Fibroblast of lung (primary cell): Measurements from ENCODE around the gene YIPF5. TPM values are rescaled to one million over a fixed set of nuclear protein-coding genes. Genes with fewer than 3 reads are reported as not detected.
A peak's percentile ranks its signal among the peaks of the same experiment; 100 is the strongest.

Experiments used
- DNase-seq, 2 donors: peaks; one replicate each; pipeline versions ENCODE4 v3.0.0 to v3.0.0-alpha.2; 2010; ENCODE audit warnings: low read depth in 2 of 2
- H2AFZ ChIP-seq: 2 replicates; pipeline ENCODE4 v1.5.1; 2012; ENCODE audit warnings: low read length, control low read depth, inconsistent platforms
- H3K27ac ChIP-seq: 2 replicates; pipeline ENCODE4 v1.5.1; 2011; ENCODE audit warnings: low read length, control low read depth; ENCODE audit not compliant: insufficient read depth
- H3K27me3 ChIP-seq: 2 replicates; pipeline ENCODE4 v1.5.1; 2011; ENCODE audit warnings: mild to moderate bottlenecking, low read length; ENCODE audit not compliant: control insufficient read depth, insufficient read depth
- H3K36me3 ChIP-seq: 2 replicates; pipeline ENCODE4 v1.5.1; 2011; ENCODE audit warnings: low read length; ENCODE audit not compliant: control insufficient read depth, insufficient read depth
- H3K4me1 ChIP-seq: 2 replicates; pipeline ENCODE4 v1.5.1; 2011; ENCODE audit warnings: low read length; ENCODE audit not compliant: control insufficient read depth, insufficient read depth; ENCODE audit errors: extremely low read depth
- H3K4me2 ChIP-seq: 2 replicates; pipeline ENCODE4 v1.5.1; 2011; ENCODE audit warnings: low read length, control low read depth; ENCODE audit not compliant: insufficient read depth; ENCODE audit errors: extremely low read depth
- H3K4me3 ChIP-seq, 4 experiments: fragments of 200-600 bp in 1 of 4; sonication (generic) in 1 of 4; replicated peaks in 1 of 4; 2 replicates each; pipeline ENCODE4 v1.5.1; 2011 to 2016; ENCODE audit warnings: low read length in 4 of 4, low read depth in 3 of 4, mild to moderate bottlenecking in 3 of 4, control low read depth in 2 of 4, inconsistent platforms in 1 of 4, mixed read lengths in 1 of 4; ENCODE audit not compliant: insufficient read depth in 1 of 4; ENCODE audit errors: control extremely low read depth in 1 of 4
- H3K79me2 ChIP-seq: 2 replicates; pipeline ENCODE4 v1.5.1; 2012; ENCODE audit warnings: mild to moderate bottlenecking, low read length, inconsistent platforms; ENCODE audit not compliant: control insufficient read depth, insufficient read depth
- H3K9ac ChIP-seq: 2 replicates; pipeline ENCODE4 v1.5.1; 2011; ENCODE audit warnings: mild to moderate bottlenecking, low read length, control low read depth; ENCODE audit not compliant: insufficient read depth
- H3K9me3 ChIP-seq: 2 replicates; pipeline ENCODE4 v1.5.1; 2012; ENCODE audit warnings: low read depth, low read length; ENCODE audit not compliant: control insufficient read depth, insufficient read depth
- H4K20me1 ChIP-seq: 2 replicates; pipeline ENCODE4 v1.5.1; 2011; ENCODE audit warnings: low read length; ENCODE audit not compliant: control insufficient read depth, insufficient read depth; ENCODE audit errors: extremely low read depth
- CTCF ChIP-seq, 2 donors: IDR thresholded peaks in 1 of 2; conservative IDR thresholded peaks in 1 of 2; 1 replicate in 1 of 2; 2 replicates in 1 of 2; pipeline ENCODE4 v1.5.1; 2011 to 2012; ENCODE audit warnings: low read length in 2 of 2, control low read depth in 1 of 2, inconsistent platforms in 1 of 2, low read depth in 1 of 2, mild to moderate bottlenecking in 1 of 2
- EZH2 ChIP-seq: IDR thresholded peaks from 2 replicates; pipeline ENCODE4 v1.5.1; 2012; ENCODE audit warnings: low read length, control low read depth, mild to moderate bottlenecking; ENCODE audit errors: missing control alignments
- polyA plus RNA-seq, 2 donors: library from polyadenylated mRNA; depleted of rRNA in 1 of 2; stranded (reverse) in 1 of 2; unstranded in 1 of 2; fragments of >200 nt; gene quantifications; 2 replicates each; pipeline ENCODE4 v1.2.1, GENCODE V29; 2011 to 2012; ENCODE audit warnings: missing spikeins in 1 of 2
- total RNA-seq: library from RNA; depleted of rRNA; stranded (reverse); fragments of >200 nt; gene quantifications from 2 replicates; pipeline ENCODE4 v1.2.1, GENCODE V29; 2014

Gene YIPF5
- total and polyA plus RNA-seq, 2 donors (not counting 1 experiment from before 2014, with no cell fraction given), result 83.2 to 175 TPM

GRCh38 chr5:144135113-144135762 lies 35.2 kb downstream of the YIPF5 start:
- DNase-seq, result peak in 1 of 2 donors; percentile 17

GRCh38 chr5:144134194-144134826 lies 36.1 kb downstream of the YIPF5 start:
- Histone ChIP-seq H3K27ac (no peak overlapping the region), H3K4me2 (no peak overlapping the region), H3K4me1 (no peaks in the 10 kb centered on the region), H3K9ac (no peak overlapping the region), H4K20me1 (no peaks in the 10 kb centered on the region), H3K27me3 (no peaks in the 10 kb centered on the region), H3K36me3 (no peaks in the 10 kb centered on the region), H3K79me2 (no peaks in the 10 kb centered on the region), H3K9me3 (no peaks in the 10 kb centered on the region), H2AFZ (no peak overlapping the region), H3K4me3 (no peak overlapping the region)
- TF ChIP-seq CTCF (conservative IDR thresholded peaks at IDR 0.05 in 1 of 2, IDR thresholded peaks at IDR 0.05 in 1 of 2; ENCODE audit: low read depth in 1 of 2, low read length in 2 of 2) (no peak), EZH2 (no peak)
- no peak for DNase-seq

More at GRCh38 chr5:144135113-144135762, 35.2 kb downstream of the YIPF5 start:
- H3K27ac ChIP-seq, result no peak overlapping the region
- TF ChIP-seq CTCF (conservative IDR thresholded peaks at IDR 0.05 in 1 of 2, IDR thresholded peaks at IDR 0.05 in 1 of 2; ENCODE audit: low read depth in 1 of 2, low read length in 2 of 2) (no peak), EZH2 (no peak)
- no peak overlapping the region for H3K4me3 ChIP-seq
- no peaks in the 10 kb centered on the region for H3K9me3 ChIP-seq
- no peaks in the 10 kb centered on the region for H3K27me3 ChIP-seq
- H4K20me1 ChIP-seq, result no peaks in the 10 kb centered on the region
- H3K9ac ChIP-seq, result no peak overlapping the region
- no peaks in the 10 kb centered on the region for H3K4me1 ChIP-seq
- no peak overlapping the region for H3K4me2 ChIP-seq
- no peak overlapping the region for H2AFZ ChIP-seq
- H3K79me2 ChIP-seq, result no peaks in the 10 kb centered on the region
- H3K36me3 ChIP-seq, result no peaks in the 10 kb centered on the region

GRCh38 chr5:144133050-144133633 lies 37.3 kb downstream of the YIPF5 start:
- H3K27me3 ChIP-seq, result no peaks in the 10 kb centered on the region
- no peak overlapping the region for H3K9ac ChIP-seq
- H4K20me1 ChIP-seq, result no peaks in the 10 kb centered on the region

More at GRCh38 chr5:144133050-144133633, 37.3 kb downstream of the YIPF5 start:
- Histone ChIP-seq H3K4me1 (no peaks in the 10 kb centered on the region), H3K36me3 (no peaks in the 10 kb centered on the region), H3K79me2 (no peaks in the 10 kb centered on the region), H3K27ac (no peak overlapping the region), H3K9me3 (no peaks in the 10 kb centered on the region), H3K4me3 (no peak overlapping the region), H3K4me2 (no peak overlapping the region), H2AFZ (no peak overlapping the region)
- no peak for DNase-seq
- TF ChIP-seq CTCF (conservative IDR thresholded peaks at IDR 0.05 in 1 of 2, IDR thresholded peaks at IDR 0.05 in 1 of 2; ENCODE audit: low read depth in 1 of 2, low read length in 2 of 2) (no peak), EZH2 (no peak)
